GM19025 (cell line): ENCODE results near the gene EEA1.
"Not testable (repeated sequence)": the region's sequence is repeated elsewhere in the genome, so short reads cannot be mapped to it uniquely, and the experiment has no call there.

Source experiments
- ATAC-seq: cut with Tn5 transposase; IDR thresholded peaks from one replicate; pipeline ENCODE4 v1.9.1; 2021; ENCODE audit warnings: mild to moderate bottlenecking, low read depth, moderate library complexity; ENCODE audit not compliant: unreplicated experiment

The EEA1 gene

GRCh38 chr12:92928962-92929915 is at the start of gene EEA1:
Gene EEA1 (minus strand): TSS chr12:92929295. CDS start chr12:92929066, 229 bp downstream.
- peak; percentile 85 for ATAC-seq

DNA sequence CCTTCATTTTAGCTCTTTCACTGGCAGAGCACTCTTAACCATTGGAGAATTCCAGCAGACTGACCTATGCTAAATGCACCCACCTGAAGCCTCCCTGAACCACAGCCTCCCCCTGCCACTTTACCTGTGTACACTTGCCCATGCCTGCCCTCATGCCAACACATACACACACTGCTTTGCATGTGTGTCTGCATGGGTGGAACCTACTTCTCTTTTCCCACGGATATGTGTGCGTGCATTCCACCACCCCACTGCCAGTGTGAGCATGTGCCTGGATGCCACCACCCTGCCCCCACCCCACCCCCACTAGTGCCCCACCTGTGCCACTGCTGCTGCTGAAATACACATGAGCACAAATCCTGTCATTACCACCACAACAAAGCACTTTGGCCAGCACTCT is 49.5 kb upstream of the EEA1 start:
- ATAC-seq: no peak

GRCh38 chr12:92977326-92977725 is 48.2 kb upstream of the EEA1 start:
- no peak for ATAC-seq

DNA sequence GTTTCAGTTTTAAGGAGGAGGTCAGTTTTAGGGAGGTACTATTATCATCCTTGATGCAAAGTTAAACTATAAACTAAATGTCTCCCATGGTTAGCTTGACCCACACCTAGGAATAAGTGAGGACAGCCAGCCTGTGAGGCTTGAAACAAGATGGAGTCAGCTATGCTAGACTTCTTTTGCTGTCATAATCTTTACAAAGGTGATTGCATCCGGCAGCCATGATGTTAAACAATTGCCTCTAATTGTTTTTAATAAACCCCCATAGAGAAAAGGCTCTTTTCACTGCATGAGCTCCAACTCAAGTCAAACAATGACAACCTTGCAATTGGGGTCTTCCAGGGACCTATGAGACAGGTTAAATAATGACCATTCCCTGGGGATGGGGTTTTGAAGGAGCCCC is 45.7 kb upstream of the EEA1 start:
- no peak for ATAC-seq

DNA sequence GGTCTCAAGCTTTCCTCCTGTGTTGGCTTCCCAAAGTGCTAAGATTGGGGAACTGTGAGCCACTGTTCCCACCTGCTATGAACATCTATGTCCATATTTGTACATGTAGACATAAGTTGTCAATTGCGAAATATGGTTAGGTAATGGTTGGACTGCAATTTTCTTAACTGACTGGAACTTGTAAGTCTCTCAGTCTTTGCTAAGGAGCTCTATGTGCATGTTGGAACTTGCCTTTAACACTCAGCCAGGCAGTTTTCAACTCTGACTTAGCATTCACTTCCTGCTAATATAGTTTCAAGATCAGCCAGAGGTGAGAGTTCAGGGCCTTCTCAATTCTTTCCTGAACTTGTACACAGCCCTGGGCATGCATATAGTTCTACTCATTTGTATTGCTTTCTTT is 44.5 kb upstream of the EEA1 start:
- ATAC-seq: peak; percentile 34

DNA sequence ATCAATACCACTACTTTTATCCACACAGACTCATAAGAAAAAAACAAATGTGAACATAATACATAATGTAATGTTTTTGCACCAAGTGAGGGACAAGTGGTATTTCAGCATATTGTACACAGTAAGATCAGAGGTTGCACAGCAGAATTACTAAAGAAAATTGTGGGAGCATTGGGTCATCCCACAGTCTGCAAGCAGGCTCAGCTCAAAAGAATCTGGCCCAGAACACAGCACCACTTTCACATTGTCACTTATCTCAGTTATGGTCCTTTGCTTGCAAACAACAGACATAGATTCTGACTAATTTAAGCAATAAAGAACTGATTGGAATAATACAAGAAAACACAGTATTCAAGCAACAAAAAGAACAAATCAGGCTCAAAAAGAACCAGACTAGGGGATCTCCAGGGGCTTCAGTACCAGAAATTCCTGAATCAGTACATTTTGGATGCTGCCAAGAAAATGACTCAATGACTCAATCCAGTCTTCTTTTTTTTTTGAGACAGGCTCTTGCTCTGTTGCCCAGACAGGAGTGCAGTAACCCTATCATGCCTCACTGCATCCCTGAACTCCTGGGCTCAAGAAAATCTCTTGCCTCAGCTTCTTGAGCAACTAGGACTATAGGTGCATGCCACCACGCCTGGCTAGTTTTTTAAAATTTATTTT is 42.9 kb upstream of the EEA1 start:
- ATAC-seq: no peak

GRCh38 chr12:92968176-92968813 is 39.2 kb upstream of the EEA1 start:
- no peak for ATAC-seq

GRCh38 chr12:92964378-92964777 is 35.3 kb upstream of the EEA1 start:
- not testable (repeated sequence) for ATAC-seq

DNA sequence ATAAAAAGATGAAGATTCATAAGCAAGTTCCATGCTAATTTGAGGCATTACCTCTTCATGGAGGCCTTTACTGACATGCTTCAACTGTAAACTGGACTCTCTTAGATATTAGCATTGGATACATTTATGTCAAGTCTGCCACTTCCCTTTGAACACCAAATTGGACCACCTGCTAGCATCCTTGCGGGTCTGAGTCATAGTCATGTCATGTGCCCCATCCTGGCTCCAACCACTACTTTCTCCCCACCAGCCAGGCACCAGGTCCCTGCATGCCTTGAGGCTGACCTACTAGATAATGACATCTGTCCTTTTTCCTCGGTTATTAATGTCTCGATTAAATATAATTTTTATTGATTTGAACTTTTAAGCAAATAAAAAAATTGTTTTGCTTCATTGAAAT is 32.9 kb upstream of the EEA1 start:
- ATAC-seq: no peak

GRCh38 chr12:92955997-92956663 is 27.0 kb upstream of the EEA1 start:
- ATAC-seq: no peak

- ATAC-seq: no peak
These were observed 24.7 kb upstream of the EEA1 start for GRCh38 chr12:92953747-92954146.

- ATAC-seq: no peak
These were observed 23.3 kb upstream of the EEA1 start for GRCh38 chr12:92952394-92952793.

GRCh38 chr12:92951006-92951405 is 21.9 kb upstream of the EEA1 start:
- no peak for ATAC-seq

- no peak for ATAC-seq
These were observed 20.9 kb upstream of the EEA1 start for GRCh38 chr12:92950011-92950410.

- no peak for ATAC-seq
These were observed 20.4 kb upstream of the EEA1 start for GRCh38 chr12:92949466-92949865.

DNA sequence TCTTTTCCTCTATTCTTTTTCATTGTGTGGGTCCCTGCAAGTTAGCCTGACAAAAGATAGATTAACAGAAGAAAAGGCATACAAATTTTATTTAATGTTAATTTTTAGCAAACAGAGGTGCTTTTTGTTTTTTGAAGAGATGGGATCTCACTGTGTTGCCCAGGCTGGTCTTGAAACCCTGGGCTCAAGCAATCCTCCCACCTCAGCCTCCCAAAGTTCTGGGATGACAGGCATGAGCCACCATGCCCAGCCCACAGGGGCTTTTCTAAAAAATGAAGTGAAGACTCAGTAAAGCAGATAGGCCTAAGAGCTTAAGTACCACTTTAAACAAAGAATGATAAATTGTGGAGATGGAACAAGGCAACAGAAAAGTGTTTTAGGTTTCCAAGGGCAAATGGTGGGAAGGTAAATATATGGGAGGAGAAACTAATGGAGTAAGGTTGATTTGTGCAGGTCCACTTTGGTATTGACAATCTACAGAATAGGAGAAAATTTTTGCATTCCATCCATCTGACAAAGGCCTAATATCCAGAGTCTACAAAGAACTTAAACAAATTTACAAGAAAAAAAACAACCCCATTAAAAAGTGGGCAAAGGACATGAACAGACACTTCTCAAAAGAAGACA is 18.6 kb upstream of the EEA1 start:
- ATAC-seq: no peak

DNA sequence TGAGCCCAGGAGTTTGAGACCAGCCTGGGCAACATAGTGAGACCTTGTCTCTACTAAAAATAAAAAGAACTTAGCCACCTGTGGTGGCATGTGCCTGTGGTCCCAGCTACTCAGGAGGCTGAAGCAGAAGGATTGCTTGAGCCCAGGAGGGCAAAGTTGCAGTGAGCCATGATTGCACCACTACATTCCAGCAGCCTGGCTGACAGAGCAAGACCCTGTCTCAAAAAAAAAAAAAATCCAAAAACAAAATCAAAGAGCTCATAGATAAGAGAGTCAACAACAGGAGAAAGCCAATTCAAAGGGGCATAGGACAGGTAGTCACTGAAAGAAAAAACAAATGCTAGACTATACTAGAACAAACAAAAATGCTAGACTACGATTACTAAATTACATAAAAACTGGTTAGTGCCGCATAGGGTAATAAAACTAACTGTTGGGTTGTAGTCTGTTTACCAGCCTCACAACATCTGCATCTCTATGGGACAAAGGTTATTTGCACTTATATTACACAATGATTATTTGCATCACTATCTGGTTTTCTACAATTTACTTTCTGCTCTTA is 16.6 kb upstream of the EEA1 start:
- no peak for ATAC-seq

GRCh38 chr12:92943482-92944250 is 14.6 kb upstream of the EEA1 start:
- no peak for ATAC-seq

GRCh38 chr12:92942905-92943304 is 13.8 kb upstream of the EEA1 start:
- no peak for ATAC-seq
